ENCODE data around the gene PGGT1B.
A peak's percentile ranks its signal among the peaks of the same experiment; 100 is the strongest.

The PGGT1B gene

GRCh38 chr5:115191474-115192031 is 71.1 kb downstream of the PGGT1B start:
- no peaks in the 10 kb centered on the region for H3K36me3 ChIP-seq (ENCODE audit: control insufficient read depth in 2 of 2, insufficient read depth in 2 of 2, low read length in 2 of 2)
- H3K4me1 ChIP-seq (ENCODE audit: control insufficient read depth in 2 of 2, insufficient read depth in 2 of 2, low read length in 2 of 2), result peaks cover 19 to 50% of the 10 kb centered on the region in 2 donors
- H3K9me3 ChIP-seq (ENCODE audit: control insufficient read depth in 2 of 2, low read length in 2 of 2), result no peaks in the 10 kb centered on the region
- no peak overlapping the region for H3K4me3 ChIP-seq (ENCODE audit: low read length in 2 of 2)
- peak overlapping the region; percentile 82 to 84 for H3K27ac ChIP-seq (ENCODE audit: low read depth in 2 of 2, low read length in 2 of 2)
- peak overlapping the region; percentile 29 to 44 for H3K9ac ChIP-seq (ENCODE audit: low read depth in 1 of 2, low read length in 2 of 2)
- no peaks in the 10 kb centered on the region for H3K27me3 ChIP-seq (ENCODE audit: control insufficient read depth in 2 of 2, insufficient read depth in 2 of 2, low read length in 2 of 2)

DNA sequence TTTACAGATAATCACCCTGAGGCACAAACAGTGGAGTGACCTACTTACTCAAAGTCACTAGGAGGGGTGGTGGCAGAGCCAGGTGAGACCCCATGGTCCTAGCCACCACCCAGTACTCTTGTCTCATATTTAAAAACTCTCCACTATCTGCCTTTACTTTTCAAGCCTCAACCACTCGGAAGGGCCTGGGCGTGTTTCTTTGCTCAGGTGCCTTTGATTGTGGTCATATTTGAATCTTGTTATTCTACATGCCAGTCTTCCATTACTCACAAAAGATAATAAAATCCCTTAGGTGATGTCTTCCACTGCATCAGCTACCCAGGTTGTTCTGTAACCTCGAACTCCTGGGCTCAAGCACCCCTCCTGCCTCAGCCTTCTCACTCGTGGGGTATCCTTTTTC is 72.3 kb downstream of the PGGT1B start:
- no peaks in the 10 kb centered on the region for H3K9me3 ChIP-seq (ENCODE audit: control insufficient read depth in 2 of 2, low read length in 2 of 2)
- peaks cover 19 to 50% of the 10 kb centered on the region in 2 donors for H3K4me1 ChIP-seq (ENCODE audit: control insufficient read depth in 2 of 2, insufficient read depth in 2 of 2, low read length in 2 of 2)
- H3K27me3 ChIP-seq (ENCODE audit: control insufficient read depth in 2 of 2, insufficient read depth in 2 of 2, low read length in 2 of 2), result no peaks in the 10 kb centered on the region
- H3K4me3 ChIP-seq (ENCODE audit: low read length in 2 of 2), result no peak overlapping the region
- H3K36me3 ChIP-seq (ENCODE audit: control insufficient read depth in 2 of 2, insufficient read depth in 2 of 2, low read length in 2 of 2), result no peaks in the 10 kb centered on the region
- H3K9ac ChIP-seq (ENCODE audit: low read depth in 1 of 2, low read length in 2 of 2), result no peak overlapping the region
- H3K27ac ChIP-seq (ENCODE audit: low read depth in 2 of 2, low read length in 2 of 2), result peak overlapping the region; percentile 82 to 84

- H3K4me3 ChIP-seq (ENCODE audit: low read length in 2 of 2), result no peak overlapping the region
- no peaks in the 10 kb centered on the region for H3K27me3 ChIP-seq (ENCODE audit: control insufficient read depth in 2 of 2, insufficient read depth in 2 of 2, low read length in 2 of 2)
- H3K27ac ChIP-seq (ENCODE audit: low read depth in 2 of 2, low read length in 2 of 2), result peak overlapping the region; percentile 82 to 84
- H3K4me1 ChIP-seq (ENCODE audit: control insufficient read depth in 2 of 2, insufficient read depth in 2 of 2, low read length in 2 of 2), result peaks cover 19 to 45% of the 10 kb centered on the region in 2 donors
- no peaks in the 10 kb centered on the region for H3K9me3 ChIP-seq (ENCODE audit: control insufficient read depth in 2 of 2, low read length in 2 of 2)
- no peaks in the 10 kb centered on the region for H3K36me3 ChIP-seq (ENCODE audit: control insufficient read depth in 2 of 2, insufficient read depth in 2 of 2, low read length in 2 of 2)
- H3K9ac ChIP-seq (ENCODE audit: low read depth in 1 of 2, low read length in 2 of 2), result no peak overlapping the region
Measured at GRCh38 chr5:115189866-115190265, 72.8 kb downstream of the PGGT1B start.

GRCh38 chr5:115186794-115187193 is 75.9 kb downstream of the PGGT1B start:
- Histone ChIP-seq H3K4me1 (ENCODE audit: control insufficient read depth in 2 of 2, insufficient read depth in 2 of 2, low read length in 2 of 2) (peaks cover 7 to 23% of the 10 kb centered on the region in 2 donors), H3K9me3 (ENCODE audit: control insufficient read depth in 2 of 2, low read length in 2 of 2) (no peaks in the 10 kb centered on the region), H3K27me3 (ENCODE audit: control insufficient read depth in 2 of 2, insufficient read depth in 2 of 2, low read length in 2 of 2) (peaks cover 6 to 9% of the 10 kb centered on the region in 2 donors), H3K27ac (ENCODE audit: low read depth in 2 of 2, low read length in 2 of 2) (no peak overlapping the region), H3K36me3 (ENCODE audit: control insufficient read depth in 2 of 2, insufficient read depth in 2 of 2, low read length in 2 of 2) (no peaks in the 10 kb centered on the region), H3K9ac (ENCODE audit: low read depth in 1 of 2, low read length in 2 of 2) (no peak overlapping the region), H3K4me3 (ENCODE audit: low read length in 2 of 2) (no peak overlapping the region)

GRCh38 chr5:115184770-115185169 is 77.9 kb downstream of the PGGT1B start:
- H3K9me3 ChIP-seq (ENCODE audit: control insufficient read depth in 2 of 2, low read length in 2 of 2), result no peaks in the 10 kb centered on the region
- H3K27ac ChIP-seq (ENCODE audit: low read depth in 2 of 2, low read length in 2 of 2), result no peak overlapping the region
- peaks cover 23 to 27% of the 10 kb centered on the region in 2 donors for H3K27me3 ChIP-seq (ENCODE audit: control insufficient read depth in 2 of 2, insufficient read depth in 2 of 2, low read length in 2 of 2)
- no peak overlapping the region for H3K9ac ChIP-seq (ENCODE audit: low read depth in 1 of 2, low read length in 2 of 2)
- no peak overlapping the region for H3K4me3 ChIP-seq (ENCODE audit: low read length in 2 of 2)
- H3K4me1 ChIP-seq (ENCODE audit: control insufficient read depth in 2 of 2, insufficient read depth in 2 of 2, low read length in 2 of 2), result peaks cover 7 to 8% of the 10 kb centered on the region in 2 donors
- no peaks in the 10 kb centered on the region for H3K36me3 ChIP-seq (ENCODE audit: control insufficient read depth in 2 of 2, insufficient read depth in 2 of 2, low read length in 2 of 2)

DNA sequence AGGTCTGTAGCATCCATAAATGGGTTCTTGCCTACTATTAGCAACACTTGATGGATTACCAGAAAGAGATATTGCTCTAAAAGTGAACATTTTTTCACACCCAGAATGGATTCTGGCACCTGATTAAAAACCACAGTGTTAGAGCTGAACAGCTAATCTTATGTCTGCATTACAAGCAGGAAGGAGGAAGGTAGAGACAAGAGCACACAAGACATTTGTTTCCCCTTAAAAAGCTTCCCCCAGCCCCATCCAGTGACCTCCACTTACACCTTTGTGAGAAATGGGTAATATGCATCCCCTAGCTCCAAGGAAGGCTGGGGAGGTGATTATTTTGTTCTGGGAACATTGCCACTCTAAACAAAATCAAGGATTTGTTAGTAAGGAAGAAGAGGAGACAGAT is 80.9 kb downstream of the PGGT1B start:
- Histone ChIP-seq H3K36me3 (ENCODE audit: control insufficient read depth in 2 of 2, insufficient read depth in 2 of 2, low read length in 2 of 2) (no peaks in the 10 kb centered on the region), H3K4me3 (ENCODE audit: low read length in 2 of 2) (no peak overlapping the region), H3K9me3 (ENCODE audit: control insufficient read depth in 2 of 2, low read length in 2 of 2) (no peaks in the 10 kb centered on the region), H3K9ac (ENCODE audit: low read depth in 1 of 2, low read length in 2 of 2) (no peak overlapping the region), H3K4me1 (ENCODE audit: control insufficient read depth in 2 of 2, insufficient read depth in 2 of 2, low read length in 2 of 2) (peaks cover 13 to 18% of the 10 kb centered on the region in 2 donors), H3K27me3 (ENCODE audit: control insufficient read depth in 2 of 2, insufficient read depth in 2 of 2, low read length in 2 of 2) (peaks cover 33 to 40% of the 10 kb centered on the region in 2 donors), H3K27ac (ENCODE audit: low read depth in 2 of 2, low read length in 2 of 2) (no peak overlapping the region)

DNA sequence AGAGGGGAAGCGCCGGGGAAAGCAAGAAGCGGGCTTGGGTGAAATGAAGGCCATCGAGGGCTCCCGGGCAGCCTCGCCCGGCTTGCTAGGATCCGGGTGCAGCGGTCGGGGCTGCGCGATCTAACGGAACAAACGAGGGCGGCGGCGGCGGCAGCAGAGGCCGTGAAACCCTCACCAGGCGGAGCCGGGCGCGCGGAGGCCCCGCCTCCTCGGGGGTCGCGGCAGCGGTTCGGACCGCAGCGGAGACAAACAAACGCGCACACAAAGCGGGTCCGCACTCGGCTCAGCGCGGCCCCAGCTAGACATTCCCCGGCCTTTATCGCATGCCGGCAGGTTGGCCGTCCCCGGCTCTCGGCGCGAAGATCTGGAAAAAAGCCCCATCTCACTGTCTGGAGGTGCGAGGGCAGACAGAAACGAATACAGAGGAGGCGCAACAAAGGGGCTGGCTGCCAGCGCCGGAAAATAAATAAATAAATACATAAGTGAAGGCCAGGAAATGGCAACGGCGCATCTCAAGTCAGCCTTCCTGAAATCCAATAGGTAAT is 82.4 kb downstream of the PGGT1B start:
- Histone ChIP-seq H3K36me3 (ENCODE audit: control insufficient read depth in 2 of 2, insufficient read depth in 2 of 2, low read length in 2 of 2) (no peaks in the 10 kb centered on the region), H3K4me3 (ENCODE audit: low read length in 2 of 2) (peak overlapping the region; percentile 69 to 76), H3K9ac (ENCODE audit: low read depth in 1 of 2, low read length in 2 of 2) (peak overlapping the region; percentile 26 to 58), H3K9me3 (ENCODE audit: control insufficient read depth in 2 of 2, low read length in 2 of 2) (no peaks in the 10 kb centered on the region), H3K27ac (ENCODE audit: low read depth in 2 of 2, low read length in 2 of 2) (no peak overlapping the region), H3K4me1 (ENCODE audit: control insufficient read depth in 2 of 2, insufficient read depth in 2 of 2, low read length in 2 of 2) (peaks cover 13 to 18% of the 10 kb centered on the region in 2 donors), H3K27me3 (ENCODE audit: control insufficient read depth in 2 of 2, insufficient read depth in 2 of 2, low read length in 2 of 2) (peaks cover 33 to 40% of the 10 kb centered on the region in 2 donors)

DNA sequence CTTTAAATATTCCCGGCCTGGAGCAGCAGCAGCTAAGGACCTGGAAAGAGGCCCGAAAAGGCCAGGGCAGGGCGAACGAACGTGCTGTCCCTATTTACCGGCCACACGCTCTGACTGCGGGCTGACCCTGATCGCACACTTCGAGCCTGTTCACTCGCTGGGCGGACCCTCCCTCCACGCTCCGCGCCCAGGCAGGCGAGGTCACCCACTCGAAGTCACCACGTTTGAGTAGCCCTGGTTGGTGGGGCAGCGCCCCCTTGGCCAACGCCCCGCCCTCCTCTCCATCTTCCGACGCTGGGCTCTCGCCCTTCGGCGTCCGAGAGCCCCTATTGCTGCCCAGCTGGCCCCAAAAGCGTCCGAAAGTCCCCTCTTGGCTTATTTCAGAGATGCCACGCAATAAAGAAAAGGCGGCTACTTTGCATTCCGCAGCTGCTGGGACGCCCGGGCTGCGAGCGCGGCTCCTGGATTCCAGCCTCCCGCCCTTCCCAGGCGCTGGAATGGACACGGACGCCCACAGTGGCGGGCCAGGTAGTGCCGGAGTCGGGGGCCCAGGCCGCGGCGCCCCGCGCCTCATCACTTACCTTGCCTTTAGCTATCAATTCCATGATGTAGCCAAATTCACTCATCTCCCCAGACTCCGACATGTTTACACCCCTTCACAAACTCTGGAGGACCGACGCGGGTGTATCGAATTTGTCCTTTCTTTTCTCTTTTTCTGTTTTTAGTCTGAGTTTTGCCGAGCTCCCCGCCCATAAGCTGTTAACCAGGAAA is 83.1 kb downstream of the PGGT1B start:
- Histone ChIP-seq H3K27me3 (ENCODE audit: control insufficient read depth in 2 of 2, insufficient read depth in 2 of 2, low read length in 2 of 2) (peaks cover 33 to 40% of the 10 kb centered on the region in 2 donors), H3K9ac (ENCODE audit: low read depth in 1 of 2, low read length in 2 of 2) (peak overlapping the region in 1 of 2 donors; percentile 58)

DNA sequence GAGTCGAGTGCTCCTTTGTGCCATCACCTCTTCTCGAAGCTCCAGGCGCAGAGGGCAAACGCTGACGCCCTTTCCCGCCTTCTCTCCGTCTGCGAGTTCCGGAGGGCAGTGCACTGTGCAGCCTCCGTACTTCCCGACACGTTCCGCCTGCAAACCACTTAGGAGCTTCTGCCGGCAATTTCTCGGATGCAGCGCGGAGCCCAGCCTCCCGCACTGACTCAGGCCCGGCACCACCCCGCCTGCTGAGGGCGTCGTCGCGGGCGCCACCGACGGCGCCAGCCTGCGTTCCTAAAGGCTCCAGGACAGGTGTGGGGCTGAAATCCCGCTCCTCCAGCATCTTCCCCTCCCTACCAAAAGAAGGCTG is 83.7 kb downstream of the PGGT1B start:
- H3K27ac ChIP-seq (ENCODE audit: low read depth in 2 of 2, low read length in 2 of 2), result no peak overlapping the region
- H3K4me3 ChIP-seq (ENCODE audit: low read length in 2 of 2), result peak overlapping the region; percentile 69 to 76
- H3K9ac ChIP-seq (ENCODE audit: low read depth in 1 of 2, low read length in 2 of 2), result peak overlapping the region in 1 of 2 donors; percentile 58
- peaks cover 33 to 40% of the 10 kb centered on the region in 2 donors for H3K27me3 ChIP-seq (ENCODE audit: control insufficient read depth in 2 of 2, insufficient read depth in 2 of 2, low read length in 2 of 2)
- H3K4me1 ChIP-seq (ENCODE audit: control insufficient read depth in 2 of 2, insufficient read depth in 2 of 2, low read length in 2 of 2), result peaks cover 15 to 21% of the 10 kb centered on the region in 2 donors
- H3K9me3 ChIP-seq (ENCODE audit: control insufficient read depth in 2 of 2, low read length in 2 of 2), result no peaks in the 10 kb centered on the region
- no peaks in the 10 kb centered on the region for H3K36me3 ChIP-seq (ENCODE audit: control insufficient read depth in 2 of 2, insufficient read depth in 2 of 2, low read length in 2 of 2)

More for the DNA sequence above, 83.1 kb downstream of the PGGT1B start:
- Histone ChIP-seq H3K9me3 (ENCODE audit: control insufficient read depth in 2 of 2, low read length in 2 of 2) (no peaks in the 10 kb centered on the region), H3K36me3 (ENCODE audit: control insufficient read depth in 2 of 2, insufficient read depth in 2 of 2, low read length in 2 of 2) (no peaks in the 10 kb centered on the region), H3K4me3 (ENCODE audit: low read length in 2 of 2) (peak overlapping the region; percentile 69 to 76), H3K4me1 (ENCODE audit: control insufficient read depth in 2 of 2, insufficient read depth in 2 of 2, low read length in 2 of 2) (peaks cover 13 to 18% of the 10 kb centered on the region in 2 donors), H3K27ac (ENCODE audit: low read depth in 2 of 2, low read length in 2 of 2) (no peak overlapping the region)

GRCh38 chr5:115170929-115171510 is 91.7 kb downstream of the PGGT1B start:
- H3K4me1 ChIP-seq (ENCODE audit: control insufficient read depth in 2 of 2, insufficient read depth in 2 of 2, low read length in 2 of 2), result peaks cover 5 to 9% of the 10 kb centered on the region in 2 donors
- peak overlapping the region; percentile 95 to 96 for H3K27ac ChIP-seq (ENCODE audit: low read depth in 2 of 2, low read length in 2 of 2)

More at GRCh38 chr5:115170929-115171510, 91.7 kb downstream of the PGGT1B start:
- Histone ChIP-seq H3K9me3 (ENCODE audit: control insufficient read depth in 2 of 2, low read length in 2 of 2) (no peaks in the 10 kb centered on the region), H3K27me3 (ENCODE audit: control insufficient read depth in 2 of 2, insufficient read depth in 2 of 2, low read length in 2 of 2) (peaks cover 0 to 5% of the 10 kb centered on the region in 2 donors), H3K4me3 (ENCODE audit: low read length in 2 of 2) (peak overlapping the region; percentile 86 to 89), H3K9ac (ENCODE audit: low read depth in 1 of 2, low read length in 2 of 2) (peak overlapping the region; percentile 84 to 91), H3K36me3 (ENCODE audit: control insufficient read depth in 2 of 2, insufficient read depth in 2 of 2, low read length in 2 of 2) (no peaks in the 10 kb centered on the region)

Data from mucosa of rectum (tissue), 2 donors.